Epidermal melanocyte (primary cell): Measurements from ENCODE around the gene ARL8A.

Experiments
- DNase-seq: peaks from one replicate; pipeline ENCODE4 v3.0.0; 2011; ENCODE audit warnings: low spot score; ENCODE audit not compliant: insufficient read length

ARL8A gene

DNA sequence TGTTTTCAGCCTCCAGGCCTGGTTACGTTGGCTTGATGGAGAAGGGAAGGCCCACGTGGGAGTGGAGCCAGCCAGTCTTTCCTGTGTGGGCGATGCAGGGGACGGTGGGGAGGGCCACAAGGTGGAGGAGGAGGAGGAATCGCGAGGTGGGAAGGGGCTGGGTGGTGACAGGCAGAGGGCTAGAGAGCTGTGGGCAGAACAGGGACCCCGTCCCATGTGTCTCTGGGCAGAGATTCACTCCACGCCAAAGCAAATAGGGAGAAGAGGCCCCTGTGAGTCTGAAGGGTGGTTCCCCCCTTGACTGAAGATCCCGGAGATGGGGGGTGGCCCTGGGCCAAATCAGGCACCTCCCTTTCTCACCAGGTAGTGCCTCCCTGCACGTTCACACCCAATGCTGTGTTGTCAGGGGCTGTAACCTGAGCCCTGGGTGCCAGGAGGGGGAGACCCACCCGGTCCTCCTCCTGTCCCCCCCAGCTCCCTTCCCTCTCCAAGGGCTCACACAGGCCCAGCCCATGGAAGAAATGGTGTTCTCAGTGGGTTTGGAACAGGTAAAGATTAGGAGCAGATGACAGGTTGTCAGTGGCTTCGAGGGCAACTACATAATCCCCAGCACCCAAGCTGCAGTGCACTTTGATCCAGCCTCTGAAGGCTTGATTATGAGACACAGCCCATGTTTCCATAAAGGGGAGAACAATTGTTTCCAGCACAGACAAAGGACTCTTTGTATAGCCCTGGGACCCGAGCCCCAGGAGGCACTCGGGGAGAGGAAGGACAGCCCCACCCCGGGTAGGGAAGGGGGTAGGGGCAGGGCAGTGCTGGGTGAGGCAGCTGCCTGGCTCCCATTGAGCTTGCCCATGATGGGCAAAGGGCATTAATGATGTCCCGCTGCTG is 59.5 kb downstream of the ARL8A start:
- no peak for DNase-seq
